ENCODE measurements around the gene GVQW3. TPM values are rescaled to one million over a fixed set of nuclear protein-coding genes. Genes with fewer than 3 reads are reported as not detected.
A peak's percentile ranks its signal among the peaks of the same experiment; 100 is the strongest.

Gene GVQW3
- total and polyA plus RNA-seq, 2 of the 13 experiments (the other 11 are each of a cell fraction or from before 2014, with no cell fraction given), result 5.0 to 5.6 TPM

DNA sequence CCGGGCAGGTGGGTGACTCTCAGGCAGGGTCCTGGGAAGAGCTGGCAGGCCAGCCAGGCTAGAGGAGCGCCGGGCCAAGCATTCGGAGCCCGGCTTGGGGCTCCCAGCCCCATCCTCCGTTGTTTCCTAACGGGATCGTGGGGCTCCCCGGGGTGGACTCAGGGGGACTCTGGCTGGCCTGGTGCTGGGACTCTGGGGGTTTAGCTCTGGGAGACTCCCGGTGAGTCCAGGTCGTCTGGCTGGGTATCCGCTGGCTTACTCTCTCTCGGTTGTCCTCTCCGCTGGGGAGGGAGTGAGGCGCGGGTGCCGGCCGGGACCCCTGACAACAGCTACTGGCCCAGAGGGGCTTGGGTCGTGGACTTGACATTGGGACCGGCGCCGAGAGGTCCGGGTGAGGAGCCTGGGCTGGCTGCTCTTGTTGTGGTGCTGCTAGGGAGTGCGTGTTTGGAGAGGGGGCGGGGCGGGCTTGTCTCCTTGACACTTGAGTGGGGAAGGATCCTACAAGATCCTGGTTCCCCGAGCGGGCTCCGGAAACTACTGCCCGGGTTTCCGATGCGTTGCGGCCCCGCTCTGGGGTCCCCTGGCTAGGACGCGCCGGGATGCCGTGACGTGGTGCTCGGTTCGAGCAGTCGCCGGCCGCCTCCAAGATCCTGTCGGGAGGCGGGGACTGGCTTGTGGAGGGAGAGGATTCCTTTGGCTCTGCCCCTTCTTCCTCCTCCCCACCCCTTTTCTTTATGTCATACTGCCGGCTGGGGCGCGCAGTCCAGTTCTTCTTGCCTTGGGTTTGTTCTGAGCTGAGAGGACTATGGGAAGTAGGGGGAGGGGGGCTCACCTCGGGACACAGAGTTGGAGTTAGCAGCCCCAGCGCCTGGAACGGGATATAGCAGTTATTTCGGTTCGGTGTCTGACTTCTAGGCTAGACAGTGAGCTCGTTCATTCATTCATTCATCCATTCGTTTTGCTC, 64.3 kb downstream of the GVQW3 start (continued):
- TF ChIP-seq ESRRA (CRISPR knock-in tag; IDR thresholded peaks at IDR 0.05; ENCODE audit: low read depth) (no peak), ZFP36 (IDR thresholded peaks at IDR 0.05; ENCODE audit: borderline replicate concordance, low read depth, low read length, partially characterized antibody) (no peak), ZNF563 (CRISPR knock-in tag; IDR thresholded peaks at IDR 0.05) (no peak; the same call in 1 of the 2 replicates), NFIC (IDR thresholded peaks at IDR 0.05; ENCODE audit: low read length) (no peak), ZNF44 (CRISPR knock-in tag; IDR thresholded peaks at IDR 0.05) (no peak), ZNF724P (CRISPR knock-in tag; IDR thresholded peaks at IDR 0.05; ENCODE audit: borderline replicate concordance) (no peak), FOXA1 (IDR thresholded peaks at IDR 0.05) (no peak), FOXA1 (CRISPR knock-in tag; IDR thresholded peaks at IDR 0.05) (0 out of 2 replicates have a peak, but pooled peaks have one; percentile 18), FOXA3 (CRISPR knock-in tag; IDR thresholded peaks at IDR 0.05) (no peak), FOSL2 (CRISPR knock-in tag; IDR thresholded peaks at IDR 0.05) (no peak), NFYB (CRISPR knock-in tag; IDR thresholded peaks at IDR 0.05) (no peak), ZNF333 (CRISPR knock-in tag; IDR thresholded peaks at IDR 0.05; ENCODE audit: borderline replicate concordance) (no peak), ZC3H4 (CRISPR knock-in tag; IDR thresholded peaks at IDR 0.05; ENCODE audit: borderline replicate concordance) (no peak), PCBP1 (IDR thresholded peaks at IDR 0.05; ENCODE audit: borderline replicate concordance, low read depth, low read length) (no peak), ZNF260 (CRISPR knock-in tag; IDR thresholded peaks at IDR 0.05; ENCODE audit: borderline replicate concordance, low read depth) (no peak), PAWR (CRISPR knock-in tag; IDR thresholded peaks at IDR 0.05; ENCODE audit: borderline replicate concordance) (no peak), KLF12 (CRISPR knock-in tag; IDR thresholded peaks at IDR 0.05; ENCODE audit: borderline replicate concordance) (no peak), GZF1 (CRISPR knock-in tag; IDR thresholded peaks at IDR 0.05) (no peak), KDM3A (CRISPR knock-in tag; IDR thresholded peaks at IDR 0.05; ENCODE audit: low read depth) (no peak)
- TF ChIP-seq, protein P1, sequence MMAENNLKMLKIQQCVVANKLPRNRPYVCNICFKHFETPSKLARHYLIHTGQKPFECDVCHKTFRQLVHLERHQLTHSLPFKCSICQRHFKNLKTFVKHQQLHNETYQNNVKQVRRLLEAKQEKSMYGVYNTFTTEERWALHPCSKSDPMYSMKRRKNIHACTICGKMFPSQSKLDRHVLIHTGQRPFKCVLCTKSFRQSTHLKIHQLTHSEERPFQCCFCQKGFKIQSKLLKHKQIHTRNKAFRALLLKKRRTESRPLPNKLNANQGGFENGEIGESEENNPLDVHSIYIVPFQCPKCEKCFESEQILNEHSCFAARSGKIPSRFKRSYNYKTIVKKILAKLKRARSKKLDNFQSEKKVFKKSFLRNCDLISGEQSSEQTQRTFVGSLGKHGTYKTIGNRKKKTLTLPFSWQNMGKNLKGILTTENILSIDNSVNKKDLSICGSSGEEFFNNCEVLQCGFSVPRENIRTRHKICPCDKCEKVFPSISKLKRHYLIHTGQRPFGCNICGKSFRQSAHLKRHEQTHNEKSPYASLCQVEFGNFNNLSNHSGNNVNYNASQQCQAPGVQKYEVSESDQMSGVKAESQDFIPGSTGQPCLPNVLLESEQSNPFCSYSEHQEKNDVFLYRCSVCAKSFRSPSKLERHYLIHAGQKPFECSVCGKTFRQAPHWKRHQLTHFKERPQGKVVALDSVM (CRISPR knock-in tag; IDR thresholded peaks at IDR 0.05), result 0 out of 2 replicates have a peak, but pooled peaks have one; percentile 44
